ENCODE results near the gene RAPGEF2. TPM values are rescaled to one million over a fixed set of nuclear protein-coding genes. Genes with fewer than 3 reads are reported as not detected.

The RAPGEF2 gene
- total and polyA plus RNA-seq, 2 donors (not counting 3 experiments of a cell fraction or from before 2014, with no cell fraction given), result 28.7 to 55.2 TPM

GRCh38 chr4:159355466-159355865, 252.6 kb downstream of the RAPGEF2 start:
- CTCF ChIA-PET, result no interaction called here
- dilution Hi-C loops (cut with MboI; ENCODE audit: extremely low pct_ligation_motif_present, low sequenced_read_pairs), result no loop called here

More at GRCh38 chr4:159355466-159355865, 252.6 kb downstream of the RAPGEF2 start:
- Histone ChIP-seq H3K4me1 (ENCODE audit: control insufficient read depth, extremely low read depth, insufficient read depth, low read length) (peaks cover 4% of the 10 kb centered on the region), H3K27me3 (ENCODE audit: control insufficient read depth in 2 of 2, insufficient read depth in 2 of 2, low read length in 2 of 2) (no peaks in the 10 kb centered on the region), H3K4me2 (ENCODE audit: insufficient read depth, low read length) (no peak overlapping the region), H4K20me1 (replicated peaks; ENCODE audit: control insufficient read depth, extremely low read depth, insufficient read depth, low read length) (no peaks in the 10 kb centered on the region), H3K4me3 (replicated peaks in 1 of 3; ENCODE audit: insufficient read depth in 1 of 3, low read depth in 1 of 3, low read length in 3 of 3) (no peak overlapping the region), H3K9me1 (replicated peaks; ENCODE audit: control insufficient read depth, extremely low read depth, insufficient read depth, low read length) (no peaks in the 10 kb centered on the region), H3K27ac (ENCODE audit: insufficient read depth, low read depth, low read length) (no peak overlapping the region), H3K9ac (replicated peaks; ENCODE audit: extremely low read depth, insufficient read depth, low read length) (no peak overlapping the region), H3K79me2 (ENCODE audit: control insufficient read depth, insufficient read depth, low read length) (no peaks in the 10 kb centered on the region), H3K36me3 (ENCODE audit: control insufficient read depth in 2 of 2, extremely low read depth in 1 of 2, insufficient read depth in 2 of 2, low read length in 2 of 2) (peaks cover 15% of the 10 kb centered on the region in 2 experiments), H3K9me3 (replicated peaks; ENCODE audit: control insufficient read depth, insufficient read depth, low read length) (no peaks in the 10 kb centered on the region), H2AFZ (ENCODE audit: low read depth, low read length) (no peak overlapping the region)
- DNase-seq (ENCODE audit: low read depth, low spot score) (no peak), FAIRE-seq (no peak)
- no TSS peak for BruUV-seq (replicated peaks)
- intact Hi-C loops (cut with micrococcal nuclease), result no loop called here
- POLR2A ChIA-PET, result no interaction called here
- TF ChIP-seq CTCF (IDR thresholded peaks at IDR 0.05; ENCODE audit: extremely low read depth in 1 of 2, insufficient read depth in 1 of 2, low read depth in 1 of 2, low read length in 2 of 2) (no peak), POLR2AphosphoS5 (IDR thresholded peaks at IDR 0.05; ENCODE audit: insufficient read depth, low read depth, low read length) (no peak), MYC (IDR thresholded peaks at IDR 0.05; ENCODE audit: low read depth, low read length) (no peak), GATA2 (IDR thresholded peaks at IDR 0.05; ENCODE audit: insufficient read depth, insufficient read length, low read depth, low read length) (no peak), JUN (IDR thresholded peaks at IDR 0.05; ENCODE audit: borderline replicate concordance, insufficient read depth, insufficient read length, low read depth) (no peak), MAX (IDR thresholded peaks at IDR 0.05; ENCODE audit: insufficient read depth, insufficient read length) (no peak), POLR2A (IDR thresholded peaks at IDR 0.05; ENCODE audit: low read depth, low read length) (no peak), EZH2 (IDR thresholded peaks at IDR 0.05; ENCODE audit: borderline replicate concordance, low read depth, low read length, severe bottlenecking) (no peak), FOS (IDR thresholded peaks at IDR 0.05; ENCODE audit: borderline replicate concordance, insufficient read depth, low read length) (no peak)
